GM12892 (cell line): ENCODE results near the gene NCOA5.

Source experiments
- POLR2A ChIP-seq: IDR thresholded peaks from 2 replicates; pipeline ENCODE4 v1.6.1; 2011; ENCODE audit warnings: low read depth, low read length, control low read depth
- TAF1 ChIP-seq: IDR thresholded peaks from 2 replicates; pipeline ENCODE4 v1.6.1; 2011; ENCODE audit warnings: low read depth, mild to moderate bottlenecking, control low read depth, low read length, borderline replicate concordance

DNA sequence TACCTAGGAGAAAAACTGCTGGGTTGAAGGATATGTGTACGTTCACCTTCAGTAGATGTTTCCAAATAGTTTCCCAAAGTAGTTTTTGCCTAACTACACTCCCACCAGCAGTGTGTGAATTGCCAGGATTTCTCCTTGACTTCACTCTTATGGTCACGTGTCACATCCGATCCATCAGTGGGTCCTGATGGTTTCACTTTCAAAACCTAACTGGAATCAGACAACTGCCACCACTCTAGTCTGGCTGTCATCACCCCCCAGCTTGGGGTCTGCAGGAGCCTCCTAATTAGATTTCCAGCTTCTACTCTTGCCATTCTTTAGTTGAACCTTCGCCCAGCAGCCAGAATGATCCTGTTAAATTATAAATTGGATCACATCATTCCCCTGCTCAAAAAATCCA lies 69.2 kb downstream of the NCOA5 start:
- TF ChIP-seq POLR2A (no peak), TAF1 (no peak)
